Measurements from ENCODE around the gene NTRK2. TPM values are rescaled to one million over a fixed set of nuclear protein-coding genes. Genes with fewer than 3 reads are reported as not detected.

The NTRK2 gene
- total and polyA plus RNA-seq, 4 donors = 0.88 to 48.1 (median 28.2) TPM

DNA sequence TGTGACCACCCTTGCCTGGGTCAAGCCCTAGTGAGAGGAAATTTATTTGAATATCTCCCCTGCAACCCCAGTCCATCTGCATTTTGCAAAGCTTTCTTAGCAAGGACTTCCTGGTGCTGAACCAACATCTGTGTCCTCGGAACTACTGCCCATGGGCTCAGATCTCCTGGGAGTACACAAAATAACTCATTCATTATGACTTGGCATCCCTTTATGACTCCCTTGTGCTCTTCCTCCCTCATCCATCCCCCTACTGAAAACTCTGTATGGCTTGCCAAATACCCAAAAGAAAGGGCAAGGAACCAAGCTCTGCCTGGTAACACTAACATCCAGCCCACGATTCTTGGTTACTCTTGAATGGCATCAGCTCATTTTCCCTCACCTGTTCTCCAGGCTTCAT is 368.5 kb downstream of the NTRK2 start:
- ATAC-seq (ENCODE audit: low FRiP score) (no peak), DNase-seq (no peak)
- H3K9me3 ChIP-seq (ENCODE audit: control insufficient read depth, low read length) = peaks cover 1% of the 10 kb centered on the region
- no peaks in the 10 kb centered on the region for H3K36me3 ChIP-seq (ENCODE audit: control insufficient read depth in 1 of 2, insufficient read depth in 2 of 2, low read length in 1 of 2)
- no peak overlapping the region for H3K27ac ChIP-seq (ENCODE audit: low read depth in 1 of 2, low read length in 2 of 2)
- intact Hi-C loops (cut with DNase I) = no loop called here
- H3K4me3 ChIP-seq (ENCODE audit: low read length in 2 of 2) = no peak overlapping the region
- WGBS, 2 donors = 56 to 63% methylated on average over 2 of the region's 2 CpGs
- peaks cover 0 to 2% of the 10 kb centered on the region in 2 donors for H3K27me3 ChIP-seq (ENCODE audit: control insufficient read depth in 1 of 2, insufficient read depth in 2 of 2, low read length in 1 of 2)
- peaks cover 0 to 2% of the 10 kb centered on the region in 2 donors for H3K4me1 ChIP-seq (ENCODE audit: control insufficient read depth in 1 of 2, insufficient read depth in 2 of 2, low read length in 2 of 2)

DNA sequence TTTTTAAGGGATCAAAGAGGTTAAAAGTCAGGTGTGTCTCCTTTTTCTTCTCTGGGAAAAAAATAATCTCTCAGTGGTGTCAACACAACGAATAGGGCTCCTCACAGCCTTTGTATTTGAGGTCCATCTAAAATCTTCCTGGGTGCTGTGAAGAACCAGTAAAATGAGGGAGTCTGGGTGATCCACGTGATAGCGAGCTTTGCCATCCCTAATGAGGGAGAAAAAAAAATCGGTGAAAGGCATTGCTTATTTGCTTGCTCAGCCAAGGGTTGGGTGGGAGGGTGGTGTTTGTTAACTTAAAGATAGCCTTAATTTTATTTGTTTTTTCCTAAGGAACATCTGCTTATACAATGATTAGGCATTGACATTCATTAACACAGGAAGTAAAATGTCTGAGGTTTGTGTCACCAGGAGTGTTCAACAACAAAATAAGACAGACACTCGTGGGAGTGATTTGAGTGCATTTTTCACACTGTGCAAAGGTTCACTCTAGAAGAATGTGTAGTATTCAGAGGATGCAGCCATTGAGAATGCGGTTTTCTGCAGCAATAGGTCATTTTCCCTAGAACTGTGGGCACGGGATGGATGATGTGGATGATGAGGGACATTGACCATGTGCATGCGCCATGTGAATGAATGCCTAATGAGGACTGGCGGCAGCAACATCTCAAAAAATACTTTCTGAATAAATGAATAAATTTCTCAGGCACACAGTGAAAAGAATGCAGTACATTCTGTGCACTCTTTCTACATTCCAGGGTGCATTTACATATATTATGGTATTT is 369.5 kb downstream of the NTRK2 start:
- ATAC-seq (ENCODE audit: low FRiP score) (no peak), DNase-seq (no peak)
- Histone ChIP-seq H3K27me3 (ENCODE audit: control insufficient read depth in 1 of 2, insufficient read depth in 2 of 2, low read length in 1 of 2) (peaks cover 0 to 2% of the 10 kb centered on the region in 2 donors), H3K4me1 (ENCODE audit: control insufficient read depth in 1 of 2, insufficient read depth in 2 of 2, low read length in 2 of 2) (peaks cover 0 to 2% of the 10 kb centered on the region in 2 donors), H3K27ac (ENCODE audit: low read depth in 1 of 2, low read length in 2 of 2) (no peak overlapping the region), H3K4me3 (ENCODE audit: low read length in 2 of 2) (no peak overlapping the region), H3K9me3 (ENCODE audit: control insufficient read depth, low read length) (peaks cover 1% of the 10 kb centered on the region), H3K36me3 (ENCODE audit: control insufficient read depth in 1 of 2, insufficient read depth in 2 of 2, low read length in 1 of 2) (no peaks in the 10 kb centered on the region)
- intact Hi-C loops (cut with DNase I) = no loop called here
- WGBS, 2 donors = 57 to 61% methylated on average over 9 of the region's 9 CpGs

- no peak overlapping the region for H3K27ac ChIP-seq (ENCODE audit: low read depth in 1 of 2, low read length in 2 of 2)
- H3K9me3 ChIP-seq (ENCODE audit: control insufficient read depth, low read length) = peaks cover 1% of the 10 kb centered on the region
- DNase-seq = no peak
- 91% methylated on average over 7 of the region's 7 CpGs for WGBS, 2 donors
- intact Hi-C loops (cut with DNase I) = no loop called here
- ATAC-seq (ENCODE audit: low FRiP score) = no peak
- no peak overlapping the region for H3K4me3 ChIP-seq (ENCODE audit: low read length in 2 of 2)
- peaks cover 0 to 2% of the 10 kb centered on the region in 2 donors for H3K27me3 ChIP-seq (ENCODE audit: control insufficient read depth in 1 of 2, insufficient read depth in 2 of 2, low read length in 1 of 2)
- peaks cover 0 to 2% of the 10 kb centered on the region in 2 donors for H3K4me1 ChIP-seq (ENCODE audit: control insufficient read depth in 1 of 2, insufficient read depth in 2 of 2, low read length in 2 of 2)
- no peaks in the 10 kb centered on the region for H3K36me3 ChIP-seq (ENCODE audit: control insufficient read depth in 1 of 2, insufficient read depth in 2 of 2, low read length in 1 of 2)
These were observed 370.6 kb downstream of the NTRK2 start for GRCh38 chr9:85040146-85040545.

DNA sequence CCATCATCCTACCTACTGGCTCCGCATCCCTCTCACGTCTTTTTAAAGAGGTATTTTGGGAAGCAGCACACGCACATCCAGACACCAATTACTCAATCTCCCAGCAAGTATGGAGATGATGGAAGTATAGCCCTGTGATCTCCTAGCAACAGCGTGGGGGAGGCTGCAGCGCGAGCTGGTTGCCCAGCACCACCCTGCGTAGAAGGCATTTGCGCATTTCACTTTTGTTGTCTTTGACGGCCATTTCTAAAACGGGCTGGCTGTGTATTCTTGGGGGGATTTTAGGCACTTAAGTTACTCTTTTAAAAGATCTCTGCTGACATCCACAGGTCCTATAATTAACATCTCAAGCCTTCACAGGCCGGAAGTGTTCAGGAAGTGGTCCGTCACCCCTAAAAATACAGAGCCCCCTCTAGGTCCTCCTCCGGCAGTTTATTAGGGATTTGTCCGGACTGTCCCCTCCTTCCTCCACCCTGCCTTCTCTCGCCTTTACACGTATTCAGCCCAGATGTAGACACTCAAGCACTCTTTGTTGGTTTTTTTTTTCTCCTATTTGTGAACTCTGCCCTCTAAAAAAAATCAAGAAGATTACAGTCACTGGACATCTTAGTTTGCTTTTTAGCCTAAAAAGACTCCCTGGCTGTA is 371.4 kb downstream of the NTRK2 start:
- DNase-seq (no peak), ATAC-seq (ENCODE audit: low FRiP score) (no peak)
- intact Hi-C loops (cut with DNase I) = no loop called here
- Histone ChIP-seq H3K4me1 (ENCODE audit: control insufficient read depth in 1 of 2, insufficient read depth in 2 of 2, low read length in 2 of 2) (peaks cover 0 to 2% of the 10 kb centered on the region in 2 donors), H3K9me3 (ENCODE audit: control insufficient read depth, low read length) (peaks cover 1% of the 10 kb centered on the region), H3K27ac (ENCODE audit: low read depth in 1 of 2, low read length in 2 of 2) (no peak overlapping the region), H3K27me3 (ENCODE audit: control insufficient read depth in 1 of 2, insufficient read depth in 2 of 2, low read length in 1 of 2) (peaks cover 0 to 2% of the 10 kb centered on the region in 2 donors), H3K36me3 (ENCODE audit: control insufficient read depth in 1 of 2, insufficient read depth in 2 of 2, low read length in 1 of 2) (no peaks in the 10 kb centered on the region), H3K4me3 (ENCODE audit: low read length in 2 of 2) (no peak overlapping the region)
- 39 to 54% methylated on average over 16 of the region's 16 CpGs for WGBS, 2 donors

- Histone ChIP-seq H3K27ac (ENCODE audit: low read depth in 1 of 2, low read length in 2 of 2) (no peak overlapping the region), H3K4me3 (ENCODE audit: low read length in 2 of 2) (no peak overlapping the region), H3K4me1 (ENCODE audit: control insufficient read depth in 1 of 2, insufficient read depth in 2 of 2, low read length in 2 of 2) (peaks cover 0 to 2% of the 10 kb centered on the region in 2 donors), H3K9me3 (ENCODE audit: control insufficient read depth, low read length) (no peaks in the 10 kb centered on the region), H3K36me3 (ENCODE audit: control insufficient read depth in 1 of 2, insufficient read depth in 2 of 2, low read length in 1 of 2) (no peaks in the 10 kb centered on the region), H3K27me3 (ENCODE audit: control insufficient read depth in 1 of 2, insufficient read depth in 2 of 2, low read length in 1 of 2) (peaks cover 0 to 2% of the 10 kb centered on the region in 2 donors)
- 96 to 100% methylated on average over 2 of the region's 2 CpGs for WGBS, 2 donors
- intact Hi-C loops (cut with DNase I) = no loop called here
- DNase-seq (no peak), ATAC-seq (ENCODE audit: low FRiP score) (no peak)
These were observed 372.1 kb downstream of the NTRK2 start for GRCh38 chr9:85041466-85042137.

- peak; percentile 12 for ATAC-seq (ENCODE audit: low FRiP score)
- WGBS, 2 donors = 54 to 59% methylated on average over 3 of the region's 3 CpGs
- no peak for DNase-seq
- Histone ChIP-seq H3K9me3 (ENCODE audit: control insufficient read depth, low read length) (no peaks in the 10 kb centered on the region), H3K27ac (ENCODE audit: low read depth in 1 of 2, low read length in 2 of 2) (no peak overlapping the region), H3K27me3 (ENCODE audit: control insufficient read depth in 1 of 2, insufficient read depth in 2 of 2, low read length in 1 of 2) (peaks cover 0 to 2% of the 10 kb centered on the region in 2 donors), H3K4me1 (ENCODE audit: control insufficient read depth in 1 of 2, insufficient read depth in 2 of 2, low read length in 2 of 2) (no peaks in the 10 kb centered on the region), H3K4me3 (ENCODE audit: low read length in 2 of 2) (no peak overlapping the region), H3K36me3 (ENCODE audit: control insufficient read depth in 1 of 2, insufficient read depth in 2 of 2, low read length in 1 of 2) (no peaks in the 10 kb centered on the region)
- intact Hi-C loops (cut with DNase I) = no loop called here
These were observed 373.6 kb downstream of the NTRK2 start for GRCh38 chr9:85042981-85043647.

DNA sequence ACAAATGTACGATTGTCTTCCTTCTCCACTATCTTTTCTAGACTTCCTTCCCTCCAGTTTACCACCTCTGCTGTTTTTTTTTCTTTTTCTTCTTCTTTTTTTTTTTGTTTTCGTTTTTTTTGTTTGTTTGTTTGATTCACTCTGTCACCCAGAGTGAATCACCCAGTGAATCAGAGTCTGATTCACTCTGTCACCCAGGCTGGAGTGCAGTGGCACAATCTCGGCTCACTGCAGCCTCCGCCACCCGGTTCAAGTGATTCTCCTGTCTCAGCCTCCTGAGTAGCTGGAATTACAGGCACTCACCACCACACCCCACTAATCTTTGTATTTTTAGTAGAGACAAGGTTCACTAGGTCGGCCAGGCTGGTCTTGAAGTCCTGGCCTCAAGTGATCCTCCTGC is 375.7 kb downstream of the NTRK2 start:
- Histone ChIP-seq H3K9me3 (ENCODE audit: control insufficient read depth, low read length) (no peaks in the 10 kb centered on the region), H3K4me3 (ENCODE audit: low read length in 2 of 2) (no peak overlapping the region), H3K4me1 (ENCODE audit: control insufficient read depth in 1 of 2, insufficient read depth in 2 of 2, low read length in 2 of 2) (no peaks in the 10 kb centered on the region), H3K27ac (ENCODE audit: low read depth in 1 of 2, low read length in 2 of 2) (no peak overlapping the region), H3K36me3 (ENCODE audit: control insufficient read depth in 1 of 2, insufficient read depth in 2 of 2, low read length in 1 of 2) (no peaks in the 10 kb centered on the region), H3K27me3 (ENCODE audit: control insufficient read depth in 1 of 2, insufficient read depth in 2 of 2, low read length in 1 of 2) (peaks cover 0 to 2% of the 10 kb centered on the region in 2 donors)
- intact Hi-C loops (cut with DNase I) = no loop called here
- 86 to 89% methylated on average over 6 of the region's 6 CpGs for WGBS, 2 donors
- DNase-seq = no peak
- no peak for ATAC-seq (ENCODE audit: low FRiP score)

GRCh38 chr9:85046475-85046874 is 376.9 kb downstream of the NTRK2 start:
- no peak overlapping the region for H3K4me3 ChIP-seq (ENCODE audit: low read length in 2 of 2)
- no peak for DNase-seq
- no peaks in the 10 kb centered on the region for H3K9me3 ChIP-seq (ENCODE audit: control insufficient read depth, low read length)
- H3K27ac ChIP-seq (ENCODE audit: low read depth in 1 of 2, low read length in 2 of 2) = no peak overlapping the region
- intact Hi-C loops (cut with DNase I) = no loop called here
- no peaks in the 10 kb centered on the region for H3K36me3 ChIP-seq (ENCODE audit: control insufficient read depth in 1 of 2, insufficient read depth in 2 of 2, low read length in 1 of 2)
- WGBS, 2 donors = 87 to 90% methylated on average over 4 of the region's 4 CpGs
- ATAC-seq (ENCODE audit: low FRiP score) = no peak
- no peaks in the 10 kb centered on the region for H3K27me3 ChIP-seq (ENCODE audit: control insufficient read depth in 1 of 2, insufficient read depth in 2 of 2, low read length in 1 of 2)
- no peaks in the 10 kb centered on the region for H3K4me1 ChIP-seq (ENCODE audit: control insufficient read depth in 1 of 2, insufficient read depth in 2 of 2, low read length in 2 of 2)
